ENCODE data around the gene HELZ. TPM values are rescaled to one million over a fixed set of nuclear protein-coding genes. Genes with fewer than 3 reads are reported as not detected.
A peak's percentile ranks its signal among the peaks of the same experiment; 100 is the strongest.

The HELZ gene
- total RNA-seq, 2 donors from 2014 or later, result 51.4 to 74.7 TPM

GRCh38 chr17:67245694-67246402, 852 bp upstream of the HELZ start:
- TF ChIP-seq, protein P1, sequence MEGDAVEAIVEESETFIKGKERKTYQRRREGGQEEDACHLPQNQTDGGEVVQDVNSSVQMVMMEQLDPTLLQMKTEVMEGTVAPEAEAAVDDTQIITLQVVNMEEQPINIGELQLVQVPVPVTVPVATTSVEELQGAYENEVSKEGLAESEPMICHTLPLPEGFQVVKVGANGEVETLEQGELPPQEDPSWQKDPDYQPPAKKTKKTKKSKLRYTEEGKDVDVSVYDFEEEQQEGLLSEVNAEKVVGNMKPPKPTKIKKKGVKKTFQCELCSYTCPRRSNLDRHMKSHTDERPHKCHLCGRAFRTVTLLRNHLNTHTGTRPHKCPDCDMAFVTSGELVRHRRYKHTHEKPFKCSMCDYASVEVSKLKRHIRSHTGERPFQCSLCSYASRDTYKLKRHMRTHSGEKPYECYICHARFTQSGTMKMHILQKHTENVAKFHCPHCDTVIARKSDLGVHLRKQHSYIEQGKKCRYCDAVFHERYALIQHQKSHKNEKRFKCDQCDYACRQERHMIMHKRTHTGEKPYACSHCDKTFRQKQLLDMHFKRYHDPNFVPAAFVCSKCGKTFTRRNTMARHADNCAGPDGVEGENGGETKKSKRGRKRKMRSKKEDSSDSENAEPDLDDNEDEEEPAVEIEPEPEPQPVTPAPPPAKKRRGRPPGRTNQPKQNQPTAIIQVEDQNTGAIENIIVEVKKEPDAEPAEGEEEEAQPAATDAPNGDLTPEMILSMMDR (conservative IDR thresholded peaks at IDR 0.05), result peak; percentile 61
- Mint-ChIP-seq H3K27me3 (ENCODE audit: insufficient read depth) (no peaks in the 10 kb centered on the region), H3K4me1 (peaks cover 39% of the 10 kb centered on the region), H3K27ac (peak overlapping the region; percentile 97), H3K4me3 (peak overlapping the region; percentile 87), H3K9me3 (no peaks in the 10 kb centered on the region), H3K36me3 (ENCODE audit: low read depth) (peaks cover 28% of the 10 kb centered on the region)
- Histone ChIP-seq H3K9ac (ENCODE audit: extremely low read depth, low read length, poor library complexity, severe bottlenecking) (peak overlapping the region; percentile 98), H3K27ac (ENCODE audit: low read depth, low read length) (peak overlapping the region; percentile 82), H3K4me1 (ENCODE audit: control insufficient read depth, insufficient read depth, low read length) (peaks cover 3% of the 10 kb centered on the region), H3K9me3 (ENCODE audit: control insufficient read depth, low read length) (no peaks in the 10 kb centered on the region), H3K36me3 (ENCODE audit: control insufficient read depth, insufficient read depth, low read length) (peaks cover 8% of the 10 kb centered on the region), H3K4me3 (ENCODE audit: low read length) (peak overlapping the region; percentile 92), H3K27me3 (ENCODE audit: control insufficient read depth, insufficient read depth, low read length, poor library complexity, severe bottlenecking) (no peaks in the 10 kb centered on the region)
- 0% methylated on average over 31 to 75 of the region's 75 CpGs for WGBS, 2 experiments (ENCODE audit: insufficient coverage in 1 of 2, insufficient read length in 1 of 2)
- DNase-seq, result peak; percentile 97

DNA sequence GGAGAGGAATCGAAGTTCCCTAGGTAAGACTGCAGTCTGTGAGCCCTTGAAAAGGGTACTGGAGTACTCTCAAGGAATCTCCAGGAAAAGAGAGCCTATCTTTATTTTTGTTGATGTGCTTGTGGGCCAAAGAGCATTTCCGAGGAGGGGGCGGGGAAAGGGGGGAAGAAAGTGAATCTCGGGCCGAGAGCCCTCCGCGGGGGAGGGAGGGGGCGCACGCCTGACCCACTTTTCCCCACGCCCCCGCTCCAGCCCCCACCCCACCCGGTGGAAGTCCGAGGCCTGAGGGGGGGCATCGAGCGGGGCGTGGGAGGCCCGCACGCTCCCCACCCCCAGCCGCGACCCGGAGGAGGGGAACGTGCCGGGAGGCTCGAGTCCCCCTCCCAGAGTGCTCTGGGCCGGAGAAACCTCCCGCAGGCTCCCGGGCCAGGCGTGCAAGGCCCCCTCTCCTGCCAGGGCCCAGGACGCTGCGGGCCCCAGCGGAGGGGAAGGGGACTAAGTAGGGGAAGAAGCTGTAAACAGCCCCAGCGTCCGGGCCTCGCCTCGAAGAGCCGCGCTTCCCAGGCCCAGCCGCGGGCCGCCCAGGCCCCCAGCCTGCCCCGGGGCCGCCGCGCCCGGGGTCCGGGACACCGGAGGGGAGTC, 444 bp downstream of the HELZ start:
- peak overlapping the region; percentile 92 for H3K4me3 ChIP-seq (ENCODE audit: low read length)
- TF ChIP-seq, protein P1 (conservative IDR thresholded peaks at IDR 0.05), result no peak
- H3K36me3 Mint-ChIP-seq (ENCODE audit: low read depth), result peaks cover 37% of the 10 kb centered on the region
- H3K4me1 ChIP-seq (ENCODE audit: control insufficient read depth, insufficient read depth, low read length), result peaks cover 3% of the 10 kb centered on the region
- H3K27me3 ChIP-seq (ENCODE audit: control insufficient read depth, insufficient read depth, low read length, poor library complexity, severe bottlenecking), result no peaks in the 10 kb centered on the region
- peak overlapping the region; percentile 36 for H3K27ac ChIP-seq (ENCODE audit: low read depth, low read length)
- H3K9me3 Mint-ChIP-seq, result no peaks in the 10 kb centered on the region
- peak overlapping the region; percentile 98 for H3K9ac ChIP-seq (ENCODE audit: extremely low read depth, low read length, poor library complexity, severe bottlenecking)
- peak overlapping the region; percentile 88 for H3K27ac Mint-ChIP-seq
- H3K4me3 Mint-ChIP-seq, result peak overlapping the region; percentile 87
- WGBS, 2 experiments (ENCODE audit: insufficient coverage in 1 of 2, insufficient read length in 1 of 2), result 0 to 1% methylated on average over 11 to 45 of the region's 47 CpGs
- DNase-seq, result no peak
- H3K36me3 ChIP-seq (ENCODE audit: control insufficient read depth, insufficient read depth, low read length), result peaks cover 20% of the 10 kb centered on the region
- H3K9me3 ChIP-seq (ENCODE audit: control insufficient read depth, low read length), result no peaks in the 10 kb centered on the region
- H3K27me3 Mint-ChIP-seq (ENCODE audit: insufficient read depth), result no peaks in the 10 kb centered on the region
- H3K4me1 Mint-ChIP-seq, result peaks cover 48% of the 10 kb centered on the region

- Histone ChIP-seq H3K36me3 (ENCODE audit: control insufficient read depth, insufficient read depth, low read length) (peaks cover 33% of the 10 kb centered on the region), H3K27ac (ENCODE audit: low read depth, low read length) (no peak overlapping the region), H3K9ac (ENCODE audit: extremely low read depth, low read length, poor library complexity, severe bottlenecking) (peak overlapping the region; percentile 98), H3K27me3 (ENCODE audit: control insufficient read depth, insufficient read depth, low read length, poor library complexity, severe bottlenecking) (no peaks in the 10 kb centered on the region), H3K4me1 (ENCODE audit: control insufficient read depth, insufficient read depth, low read length) (peaks cover 3% of the 10 kb centered on the region), H3K4me3 (ENCODE audit: low read length) (peak overlapping the region; percentile 92), H3K9me3 (ENCODE audit: control insufficient read depth, low read length) (no peaks in the 10 kb centered on the region)
- H3K36me3 Mint-ChIP-seq (ENCODE audit: low read depth), result peaks cover 39% of the 10 kb centered on the region
- TF ChIP-seq, protein P1 (conservative IDR thresholded peaks at IDR 0.05), result no peak
- no peaks in the 10 kb centered on the region for H3K27me3 Mint-ChIP-seq (ENCODE audit: insufficient read depth)
- DNase-seq, result no peak
- no peaks in the 10 kb centered on the region for H3K9me3 Mint-ChIP-seq
- no peak overlapping the region for H3K27ac Mint-ChIP-seq
- peak overlapping the region; percentile 87 for H3K4me3 Mint-ChIP-seq
- peaks cover 44% of the 10 kb centered on the region for H3K4me1 Mint-ChIP-seq
- WGBS, 2 experiments (ENCODE audit: insufficient coverage in 1 of 2, insufficient read length in 1 of 2), result 89 to 93% methylated on average over 3 to 5 of the region's 5 CpGs
These were observed 1.7 kb downstream of the HELZ start for GRCh38 chr17:67243284-67243683.

Measured in endodermal cell (in vitro differentiated cells).